ENCODE measurements around the gene IGF2R.
"Not testable (repeated sequence)": the region's sequence is repeated elsewhere in the genome, so short reads cannot be mapped to it uniquely, and the experiment has no call there.

IGF2R gene

GRCh38 chr6:160110586-160111123 lies 141.8 kb downstream of the IGF2R start:
- TF ChIP-seq, protein P1, sequence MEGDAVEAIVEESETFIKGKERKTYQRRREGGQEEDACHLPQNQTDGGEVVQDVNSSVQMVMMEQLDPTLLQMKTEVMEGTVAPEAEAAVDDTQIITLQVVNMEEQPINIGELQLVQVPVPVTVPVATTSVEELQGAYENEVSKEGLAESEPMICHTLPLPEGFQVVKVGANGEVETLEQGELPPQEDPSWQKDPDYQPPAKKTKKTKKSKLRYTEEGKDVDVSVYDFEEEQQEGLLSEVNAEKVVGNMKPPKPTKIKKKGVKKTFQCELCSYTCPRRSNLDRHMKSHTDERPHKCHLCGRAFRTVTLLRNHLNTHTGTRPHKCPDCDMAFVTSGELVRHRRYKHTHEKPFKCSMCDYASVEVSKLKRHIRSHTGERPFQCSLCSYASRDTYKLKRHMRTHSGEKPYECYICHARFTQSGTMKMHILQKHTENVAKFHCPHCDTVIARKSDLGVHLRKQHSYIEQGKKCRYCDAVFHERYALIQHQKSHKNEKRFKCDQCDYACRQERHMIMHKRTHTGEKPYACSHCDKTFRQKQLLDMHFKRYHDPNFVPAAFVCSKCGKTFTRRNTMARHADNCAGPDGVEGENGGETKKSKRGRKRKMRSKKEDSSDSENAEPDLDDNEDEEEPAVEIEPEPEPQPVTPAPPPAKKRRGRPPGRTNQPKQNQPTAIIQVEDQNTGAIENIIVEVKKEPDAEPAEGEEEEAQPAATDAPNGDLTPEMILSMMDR (IDR thresholded peaks at IDR 0.05; ENCODE audit: low read depth, low read length): no peak
- H3K4me3 ChIP-seq (ENCODE audit: low read depth, low read length): no peak overlapping the region
- peak; percentile 21 for DNase-seq (ENCODE audit: low read depth, low spot score)
- in situ Hi-C loops (cut with HindIII; ENCODE audit: low sequenced_read_pairs): no loop called here

- no peak overlapping the region for H3K4me3 ChIP-seq (ENCODE audit: low read depth, low read length)
- in situ Hi-C loops (cut with HindIII; ENCODE audit: low sequenced_read_pairs): no loop called here
- DNase-seq (ENCODE audit: low read depth, low spot score): no peak
- TF ChIP-seq, protein P1 (IDR thresholded peaks at IDR 0.05; ENCODE audit: low read depth, low read length): no peak
These were observed 142.9 kb downstream of the IGF2R start for GRCh38 chr6:160111806-160112205.

GRCh38 chr6:160112628-160113299 lies 143.9 kb downstream of the IGF2R start:
- no peak for DNase-seq (ENCODE audit: low read depth, low spot score)
- H3K4me3 ChIP-seq (ENCODE audit: low read depth, low read length): no peak overlapping the region
- in situ Hi-C loops (cut with HindIII; ENCODE audit: low sequenced_read_pairs): no loop called here
- TF ChIP-seq, protein P1 (IDR thresholded peaks at IDR 0.05; ENCODE audit: low read depth, low read length): no peak

DNA sequence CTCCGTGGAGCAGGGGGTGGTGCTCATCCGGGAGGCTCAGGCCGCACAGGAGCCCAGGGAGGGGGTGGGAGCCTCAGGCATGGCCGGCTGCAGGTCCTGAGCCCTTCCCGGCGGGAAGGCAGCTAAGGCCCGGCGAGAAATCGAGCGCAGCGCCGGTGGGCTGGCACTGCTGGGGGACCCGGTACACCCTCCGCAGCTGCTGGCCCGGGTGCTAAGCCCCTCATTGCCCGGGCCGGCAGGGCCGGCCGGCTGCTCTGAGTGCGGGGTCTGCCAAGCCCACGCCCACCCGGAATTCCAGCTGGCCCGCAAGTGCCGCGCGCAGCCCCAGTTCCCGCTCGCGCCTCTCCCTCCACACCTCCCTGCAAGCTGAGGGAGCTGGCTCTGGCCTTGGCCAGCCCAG lies 145.7 kb downstream of the IGF2R start:
- H3K4me3 ChIP-seq (ENCODE audit: low read depth, low read length); DNase-seq (ENCODE audit: low read depth, low spot score); in situ Hi-C loops (cut with HindIII; ENCODE audit: low sequenced_read_pairs): not testable (repeated sequence)

GRCh38 chr6:160115421-160115820 lies 146.5 kb downstream of the IGF2R start:
- no peak for DNase-seq (ENCODE audit: low read depth, low spot score)
- H3K4me3 ChIP-seq (ENCODE audit: low read depth, low read length): no peak overlapping the region
- TF ChIP-seq, protein P1 (IDR thresholded peaks at IDR 0.05; ENCODE audit: low read depth, low read length): no peak
- in situ Hi-C loops (cut with HindIII; ENCODE audit: low sequenced_read_pairs): no loop called here

DNA sequence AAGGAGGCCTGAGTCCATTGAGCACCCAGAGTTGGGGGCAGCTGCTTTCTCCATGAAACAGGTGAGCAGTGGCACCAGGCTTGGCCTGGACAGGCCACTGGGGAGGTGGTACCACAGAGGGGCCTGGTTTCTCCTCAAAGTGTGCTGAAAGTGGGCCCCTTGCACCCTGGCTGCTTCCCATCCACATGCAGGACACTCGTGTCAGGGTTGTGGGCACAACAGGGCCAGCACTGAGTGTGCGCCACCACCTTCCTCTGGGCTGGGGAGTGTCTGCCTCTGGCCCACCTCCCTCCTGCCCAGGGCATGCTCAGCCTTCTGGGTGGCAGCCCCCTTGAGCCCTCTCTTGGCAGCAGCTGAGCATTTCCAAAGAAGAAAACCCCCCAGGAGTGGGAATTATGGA lies 147.5 kb downstream of the IGF2R start:
- in situ Hi-C loops (cut with HindIII; ENCODE audit: low sequenced_read_pairs): no loop called here
- H3K4me3 ChIP-seq (ENCODE audit: low read depth, low read length): no peak overlapping the region
- TF ChIP-seq, protein P1 (IDR thresholded peaks at IDR 0.05; ENCODE audit: low read depth, low read length): no peak
- no peak for DNase-seq (ENCODE audit: low read depth, low spot score)

- DNase-seq (ENCODE audit: low read depth, low spot score): no peak
- in situ Hi-C loops (cut with HindIII; ENCODE audit: low sequenced_read_pairs): no loop called here
- TF ChIP-seq, protein P1 (IDR thresholded peaks at IDR 0.05; ENCODE audit: low read depth, low read length): no peak
- H3K4me3 ChIP-seq (ENCODE audit: low read depth, low read length): no peak overlapping the region
These were observed 148.3 kb downstream of the IGF2R start for GRCh38 chr6:160117137-160117536.

Data from astrocyte of the spinal cord (primary cell).